ENCODE data around the gene PARVB. TPM values are rescaled to one million over a fixed set of nuclear protein-coding genes. Genes with fewer than 3 reads are reported as not detected.

Gene PARVB
- total and polyA plus RNA-seq, 2 of the 8 experiments (the other 6 are each of a cell fraction or from before 2014, with no cell fraction given): 14.5 to 18.6 TPM

GRCh38 chr22:44186737-44187136, 162.6 kb downstream of the PARVB start:
- H3K79me2 ChIP-seq (ENCODE audit: control insufficient read depth in 1 of 2, insufficient read depth in 2 of 2, low read length in 2 of 2): no peaks in the 10 kb centered on the region
- H2AK5ac ChIP-seq (ENCODE audit: low read depth, low read length): 0 out of 2 replicates have a peak overlapping the region, but pooled peaks have one; percentile 3
- H3K4me3 ChIP-seq (ENCODE audit: extremely low read depth in 1 of 4, insufficient read depth in 2 of 4, low read depth in 3 of 4, low read length in 4 of 4): no peak overlapping the region
- H3K56ac ChIP-seq (replicated peaks; ENCODE audit: insufficient read length, low read depth, low read length): no peak overlapping the region
- H3K9ac ChIP-seq (replicated peaks in 1 of 4; ENCODE audit: extremely low read depth in 1 of 4, low read depth in 3 of 4, low read length in 3 of 4): no peak overlapping the region
- ChIA-PET CTCF (ENCODE audit: partially characterized antibody) (interaction anchor here (0.6 kb wide), 1 partner anchor 437 kb away, joined by 3 read pairs; no protein-coding TSS in a partner anchor), POLR2A (ENCODE audit: partially characterized antibody) (no interaction called here)
- H3K27me3 ChIP-seq (replicated peaks in 1 of 4; ENCODE audit: control insufficient read depth in 3 of 4, extremely low read depth in 1 of 4, insufficient read depth in 3 of 4, low read length in 3 of 4): no peaks in the 10 kb centered on the region
- no peaks in the 10 kb centered on the region for H3K79me1 ChIP-seq (ENCODE audit: low read depth, low read length)
- no peak for FAIRE-seq
- H3K27ac ChIP-seq (ENCODE audit: low read depth, low read length): no peak overlapping the region
- no peak overlapping the region for H2BK120ac ChIP-seq (replicated peaks; ENCODE audit: low read depth, low read length)
- no peak overlapping the region for H2AFZ ChIP-seq (ENCODE audit: low read length)
- no peak for DNase-seq (ENCODE audit: low read depth in 1 of 2, low spot score in 2 of 2)
- no peak overlapping the region for H3K4me2 ChIP-seq (ENCODE audit: insufficient read depth in 1 of 2, low read depth in 2 of 2, low read length in 2 of 2)
- peak overlapping the region; percentile 7; the same call in 1 of the 2 replicates for H2BK12ac ChIP-seq (ENCODE audit: low read depth, low read length)
- no peak overlapping the region for H4K8ac ChIP-seq (ENCODE audit: extremely low read depth, insufficient read depth, low read length)
- H3K4ac ChIP-seq (replicated peaks; ENCODE audit: insufficient read length, low read depth, low read length): no peak overlapping the region
- H2BK20ac ChIP-seq (ENCODE audit: low read length): no peak overlapping the region
- no peaks in the 10 kb centered on the region for H3K9me3 ChIP-seq (ENCODE audit: insufficient read depth in 2 of 2, low read depth in 1 of 2, low read length in 1 of 2)
- H3K36me3 ChIP-seq (ENCODE audit: control insufficient read depth in 2 of 4, insufficient read depth in 4 of 4, low read length in 3 of 4): no peaks in the 10 kb centered on the region
- 92% methylated on average over 4 of the region's 4 CpGs; no CpG with 5 or more reads in 1 of the 2 experiments for whole genome bisulfite sequencing, 2 experiments (ENCODE audit: extremely low coverage in 1 of 2, insufficient coverage in 1 of 2, insufficient read length in 1 of 2, insufficient replicate concordance in 2 of 2, low coverage in 1 of 2, low lambda C conversion rate in 2 of 2, missing lambda C conversion rate in 1 of 2)
- H3K18ac ChIP-seq (ENCODE audit: extremely low read depth, low read length): no peak overlapping the region
- H3K23ac ChIP-seq (ENCODE audit: insufficient read length): no peak overlapping the region
- no peak overlapping the region for H4K5ac ChIP-seq (ENCODE audit: insufficient read length, low read depth, low read length)
- H3K4me1 ChIP-seq (replicated peaks in 1 of 4; ENCODE audit: control insufficient read depth in 3 of 4, insufficient read depth in 4 of 4, low read length in 3 of 4): peaks cover 0 to 5% (median 0%) of the 10 kb centered on the region in 4 experiments; a peak in 1 of 7 replicates
- no peak overlapping the region for H4K91ac ChIP-seq (replicated peaks; ENCODE audit: insufficient read length, low read length)
- no peaks in the 10 kb centered on the region for H3K23me2 ChIP-seq (ENCODE audit: low read depth, low read length)
- no peak overlapping the region for H2BK5ac ChIP-seq (ENCODE audit: low read depth, low read length)
- no peak overlapping the region for H2BK15ac ChIP-seq (ENCODE audit: low read length)
- no peaks in the 10 kb centered on the region for H4K20me1 ChIP-seq (replicated peaks in 1 of 2; ENCODE audit: control insufficient read depth in 1 of 2, insufficient read depth in 2 of 2, low read length in 2 of 2)
- no peak overlapping the region for H3K14ac ChIP-seq (ENCODE audit: insufficient read length)
- TF ChIP-seq EZH2 (IDR thresholded peaks at IDR 0.05; ENCODE audit: low read depth, low read length, severe bottlenecking): no peak
- TF ChIP-seq SIRT6 (IDR thresholded peaks at IDR 0.05; ENCODE audit: low read length): no peak
- TF ChIP-seq CREB1 (IDR thresholded peaks at IDR 0.05): no peak
- no peak for TF ChIP-seq TEAD4 (IDR thresholded peaks at IDR 0.05; ENCODE audit: low read depth, low read length)
- no peak for TF ChIP-seq BRCA1 (IDR thresholded peaks at IDR 0.05; ENCODE audit: low read depth, low read length)
